ENCODE data around the gene INTS6.

INTS6 gene

DNA sequence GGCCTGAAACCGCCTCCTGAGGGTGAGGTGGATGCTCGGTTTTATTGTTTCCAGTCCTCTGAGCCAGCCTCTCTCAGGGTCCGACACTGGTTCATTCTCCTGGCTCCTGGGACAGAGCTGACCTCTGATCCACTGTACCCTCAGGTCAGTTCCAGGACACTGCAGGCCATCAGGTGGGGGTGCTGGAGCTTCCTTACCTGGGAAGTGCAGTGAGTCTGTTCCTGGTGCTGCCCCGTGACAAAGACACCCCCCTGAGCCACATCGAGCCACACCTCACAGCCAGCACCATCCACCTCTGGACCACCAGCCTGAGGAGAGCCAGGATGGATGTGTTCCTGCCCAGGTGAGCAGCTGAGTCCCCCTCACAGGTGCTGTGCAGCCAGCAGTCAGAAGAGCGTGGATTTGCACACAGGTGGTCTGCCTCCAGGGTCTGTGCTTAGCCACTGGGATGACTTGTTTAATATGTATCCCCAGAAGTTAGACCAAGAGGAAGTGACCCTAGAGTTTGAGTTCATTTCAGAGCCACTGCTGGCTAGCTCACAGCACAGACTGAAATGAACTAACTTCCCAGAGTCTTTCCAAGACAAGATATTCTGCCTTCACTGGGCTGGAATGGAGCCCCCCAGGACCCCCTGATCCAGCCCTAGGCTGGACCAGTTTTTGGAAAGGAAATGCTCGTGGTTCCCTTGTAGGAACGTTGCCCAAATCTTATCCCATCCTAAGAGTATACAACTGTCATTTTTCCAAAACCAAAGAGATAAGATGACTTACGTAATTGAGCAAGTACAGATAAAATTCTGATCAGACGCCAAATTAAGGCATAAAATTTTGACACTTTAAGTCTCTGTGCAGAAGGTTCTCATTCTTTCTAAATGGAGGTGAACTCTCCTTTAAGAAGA is 104.5 kb downstream of the INTS6 start:
- CTCF ChIA-PET, result no interaction called here
- no peaks in the 10 kb centered on the region for H3K27me3 ChIP-seq (replicated peaks in 2 of 5; ENCODE audit: control insufficient read depth in 4 of 5, insufficient read depth in 5 of 5, low read length in 4 of 5)
- POLR2A ChIA-PET, result no interaction called here

DNA sequence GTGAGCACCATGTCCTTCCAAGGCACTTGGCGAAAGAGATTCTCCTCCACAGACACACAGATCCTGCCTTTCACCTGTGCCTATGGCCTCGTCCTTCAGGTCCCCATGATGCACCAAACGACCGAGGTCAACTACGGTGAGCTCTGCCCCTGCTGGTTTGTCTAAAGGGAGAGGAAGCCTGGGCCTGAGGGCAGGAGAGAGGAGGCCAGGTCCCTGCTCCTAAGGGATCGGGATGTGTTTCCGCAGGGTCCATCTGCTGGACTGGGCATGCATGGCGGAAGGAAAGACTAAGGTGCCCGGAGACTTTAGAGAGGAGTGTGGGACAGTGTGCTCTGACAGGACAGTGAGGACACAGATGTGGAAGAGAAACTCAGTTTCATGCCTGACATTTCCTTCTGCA is 105.7 kb downstream of the INTS6 start:
- H3K9me3 ChIP-seq (ENCODE audit: control extremely low read depth in 1 of 5, control insufficient read depth in 4 of 5, insufficient read depth in 2 of 5, low read depth in 1 of 5, low read length in 4 of 5), result no peaks in the 10 kb centered on the region
- no peak overlapping the region for H3K27ac ChIP-seq (ENCODE audit: insufficient read depth in 1 of 2, low read depth in 1 of 2, low read length in 2 of 2, poor library complexity in 1 of 2, severe bottlenecking in 2 of 2)
- no peaks in the 10 kb centered on the region for H3K36me3 ChIP-seq (ENCODE audit: control insufficient read depth in 4 of 4, insufficient read depth in 4 of 4, low read length in 3 of 4)
- ChIA-PET CTCF (no interaction called here), POLR2A (no interaction called here)
- H3K27me3 ChIP-seq (replicated peaks in 2 of 5; ENCODE audit: control insufficient read depth in 4 of 5, insufficient read depth in 5 of 5, low read length in 4 of 5), result no peaks in the 10 kb centered on the region
- H3K4me3 ChIP-seq (ENCODE audit: control insufficient read depth in 1 of 7, extremely low read depth in 1 of 7, insufficient read depth in 4 of 7, low read depth in 2 of 7, low read length in 6 of 7), result no peak overlapping the region
- 99% methylated on average over 9 of the region's 9 CpGs for WGBS (ENCODE audit: insufficient coverage)
- peaks cover 0 to 19% (median 12%) of the 10 kb centered on the region in 4 experiments for H3K4me1 ChIP-seq (ENCODE audit: control extremely low read depth in 1 of 4, control insufficient read depth in 4 of 4, insufficient read depth in 4 of 4, low read length in 3 of 4)
- no peak for DNase-seq

More for the DNA sequence above, 104.5 kb downstream of the INTS6 start:
- Histone ChIP-seq H3K27ac (ENCODE audit: insufficient read depth in 1 of 2, low read depth in 1 of 2, low read length in 2 of 2, poor library complexity in 1 of 2, severe bottlenecking in 2 of 2) (no peak overlapping the region), H3K4me1 (ENCODE audit: control extremely low read depth in 1 of 4, control insufficient read depth in 4 of 4, insufficient read depth in 4 of 4, low read length in 3 of 4) (peaks cover 0 to 7% (median 2%) of the 10 kb centered on the region in 4 experiments), H3K4me3 (ENCODE audit: control insufficient read depth in 1 of 7, extremely low read depth in 1 of 7, insufficient read depth in 4 of 7, low read depth in 2 of 7, low read length in 6 of 7) (no peak overlapping the region), H3K9me3 (ENCODE audit: control extremely low read depth in 1 of 5, control insufficient read depth in 4 of 5, insufficient read depth in 2 of 5, low read depth in 1 of 5, low read length in 4 of 5) (no peaks in the 10 kb centered on the region), H3K36me3 (ENCODE audit: control insufficient read depth in 4 of 4, insufficient read depth in 4 of 4, low read length in 3 of 4) (no peaks in the 10 kb centered on the region)
- DNase-seq, result no peak
- 88% methylated on average over 9 of the region's 10 CpGs for WGBS (ENCODE audit: insufficient coverage)

GRCh38 chr13:51346397-51346796 is 106.4 kb downstream of the INTS6 start:
- CTCF ChIA-PET, result no interaction called here
- Histone ChIP-seq H3K4me1 (ENCODE audit: control extremely low read depth in 1 of 4, control insufficient read depth in 4 of 4, insufficient read depth in 4 of 4, low read length in 3 of 4) (peaks cover 0 to 20% (median 13%) of the 10 kb centered on the region in 4 experiments), H3K27ac (ENCODE audit: insufficient read depth in 1 of 2, low read depth in 1 of 2, low read length in 2 of 2, poor library complexity in 1 of 2, severe bottlenecking in 2 of 2) (no peak overlapping the region), H3K27me3 (replicated peaks in 2 of 5; ENCODE audit: control insufficient read depth in 4 of 5, insufficient read depth in 5 of 5, low read length in 4 of 5) (no peaks in the 10 kb centered on the region), H3K4me3 (ENCODE audit: control insufficient read depth in 1 of 7, extremely low read depth in 1 of 7, insufficient read depth in 4 of 7, low read depth in 2 of 7, low read length in 6 of 7) (no peak overlapping the region), H3K9me3 (ENCODE audit: control extremely low read depth in 1 of 5, control insufficient read depth in 4 of 5, insufficient read depth in 2 of 5, low read depth in 1 of 5, low read length in 4 of 5) (no peaks in the 10 kb centered on the region), H3K36me3 (ENCODE audit: control insufficient read depth in 4 of 4, insufficient read depth in 4 of 4, low read length in 3 of 4) (no peaks in the 10 kb centered on the region)
- WGBS (ENCODE audit: insufficient coverage), result 100% methylated on average over 1 of the region's 2 CpGs
- POLR2A ChIA-PET, result no interaction called here
- DNase-seq, result no peak

- no peak overlapping the region for H3K27ac ChIP-seq (ENCODE audit: insufficient read depth in 1 of 2, low read depth in 1 of 2, low read length in 2 of 2, poor library complexity in 1 of 2, severe bottlenecking in 2 of 2)
- H3K9me3 ChIP-seq (ENCODE audit: control extremely low read depth in 1 of 5, control insufficient read depth in 4 of 5, insufficient read depth in 2 of 5, low read depth in 1 of 5, low read length in 4 of 5), result no peaks in the 10 kb centered on the region
- H3K36me3 ChIP-seq (ENCODE audit: control insufficient read depth in 4 of 4, insufficient read depth in 4 of 4, low read length in 3 of 4), result no peaks in the 10 kb centered on the region
- H3K4me1 ChIP-seq (ENCODE audit: control extremely low read depth in 1 of 4, control insufficient read depth in 4 of 4, insufficient read depth in 4 of 4, low read length in 3 of 4), result peaks cover 0 to 20% (median 13%) of the 10 kb centered on the region in 4 experiments
- no peaks in the 10 kb centered on the region for H3K27me3 ChIP-seq (replicated peaks in 2 of 5; ENCODE audit: control insufficient read depth in 4 of 5, insufficient read depth in 5 of 5, low read length in 4 of 5)
- no peak overlapping the region for H3K4me3 ChIP-seq (ENCODE audit: control insufficient read depth in 1 of 7, extremely low read depth in 1 of 7, insufficient read depth in 4 of 7, low read depth in 2 of 7, low read length in 6 of 7)
- POLR2A ChIA-PET, result interaction anchor here (0.6 kb wide), 1 partner anchor 12 kb away, joined by 3 read pairs; no protein-coding TSS in a partner anchor
- CTCF ChIA-PET, result interaction anchor here (1.4 kb wide), 1 partner anchor 9 kb away, joined by 4 read pairs; no protein-coding TSS in a partner anchor
- WGBS (ENCODE audit: insufficient coverage), result 53% methylated on average over 2 of the region's 5 CpGs
- no peak for DNase-seq
Measured at GRCh38 chr13:51343475-51343874, 109.4 kb downstream of the INTS6 start.

GRCh38 chr13:51342706-51343105 is 110.1 kb downstream of the INTS6 start:
- WGBS (ENCODE audit: insufficient coverage), result 94% methylated on average over 2 of the region's 4 CpGs
- no peak for DNase-seq
- H3K36me3 ChIP-seq (ENCODE audit: control insufficient read depth in 4 of 4, insufficient read depth in 4 of 4, low read length in 3 of 4), result no peaks in the 10 kb centered on the region
- POLR2A ChIA-PET, result no interaction called here
- peaks cover 0 to 23% (median 13%) of the 10 kb centered on the region in 4 experiments for H3K4me1 ChIP-seq (ENCODE audit: control extremely low read depth in 1 of 4, control insufficient read depth in 4 of 4, insufficient read depth in 4 of 4, low read length in 3 of 4)
- H3K9me3 ChIP-seq (ENCODE audit: control extremely low read depth in 1 of 5, control insufficient read depth in 4 of 5, insufficient read depth in 2 of 5, low read depth in 1 of 5, low read length in 4 of 5), result no peaks in the 10 kb centered on the region
- CTCF ChIA-PET, result interaction anchor here (1.4 kb wide), 1 partner anchor 10 kb away, joined by 4 read pairs; no protein-coding TSS in a partner anchor
- no peak overlapping the region for H3K27ac ChIP-seq (ENCODE audit: insufficient read depth in 1 of 2, low read depth in 1 of 2, low read length in 2 of 2, poor library complexity in 1 of 2, severe bottlenecking in 2 of 2)
- H3K4me3 ChIP-seq (ENCODE audit: control insufficient read depth in 1 of 7, extremely low read depth in 1 of 7, insufficient read depth in 4 of 7, low read depth in 2 of 7, low read length in 6 of 7), result no peak overlapping the region
- no peaks in the 10 kb centered on the region for H3K27me3 ChIP-seq (replicated peaks in 2 of 5; ENCODE audit: control insufficient read depth in 4 of 5, insufficient read depth in 5 of 5, low read length in 4 of 5)

DNA sequence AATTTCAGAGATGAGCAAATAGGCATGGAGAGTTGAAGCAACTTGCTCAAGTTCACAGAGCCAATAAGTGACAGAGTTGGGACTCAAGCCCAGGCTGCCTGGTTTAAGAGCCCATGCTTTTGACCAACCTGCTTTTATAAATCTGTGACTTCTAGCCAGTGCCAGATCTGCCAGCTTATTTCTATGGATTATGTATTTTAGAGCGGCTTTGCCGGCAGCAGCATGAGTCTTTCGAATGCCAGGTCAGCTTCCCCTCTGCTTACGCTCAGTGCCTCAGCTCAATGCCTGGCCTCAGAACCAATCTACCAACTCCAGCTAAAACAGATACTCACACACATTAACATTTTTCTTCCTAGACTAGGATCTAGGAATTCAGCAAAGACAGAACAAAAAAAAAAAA is 111.0 kb downstream of the INTS6 start:
- no peak for DNase-seq
- POLR2A ChIA-PET, result interaction anchor here (0.6 kb wide), 1 partner anchor 722 kb away, joined by 3 read pairs; no protein-coding TSS in a partner anchor
- Histone ChIP-seq H3K4me3 (ENCODE audit: control insufficient read depth in 1 of 7, extremely low read depth in 1 of 7, insufficient read depth in 4 of 7, low read depth in 2 of 7, low read length in 6 of 7) (no peak overlapping the region), H3K27ac (ENCODE audit: insufficient read depth in 1 of 2, low read depth in 1 of 2, low read length in 2 of 2, poor library complexity in 1 of 2, severe bottlenecking in 2 of 2) (no peak overlapping the region), H3K9me3 (ENCODE audit: control extremely low read depth in 1 of 5, control insufficient read depth in 4 of 5, insufficient read depth in 2 of 5, low read depth in 1 of 5, low read length in 4 of 5) (no peaks in the 10 kb centered on the region), H3K4me1 (ENCODE audit: control extremely low read depth in 1 of 4, control insufficient read depth in 4 of 4, insufficient read depth in 4 of 4, low read length in 3 of 4) (peaks cover 0 to 23% (median 13%) of the 10 kb centered on the region in 4 experiments), H3K36me3 (ENCODE audit: control insufficient read depth in 4 of 4, insufficient read depth in 4 of 4, low read length in 3 of 4) (no peaks in the 10 kb centered on the region), H3K27me3 (replicated peaks in 2 of 5; ENCODE audit: control insufficient read depth in 4 of 5, insufficient read depth in 5 of 5, low read length in 4 of 5) (no peaks in the 10 kb centered on the region)
- CTCF ChIA-PET, result interaction anchor here (0.7 to 1.5 kb wide), 4 partner anchors 8 to 209 kb away, joined by 3 to 5 read pairs (median 3); no protein-coding TSS in a partner anchor
- WGBS (ENCODE audit: insufficient coverage), result 92% methylated on average over 2 of the region's 4 CpGs

DNA sequence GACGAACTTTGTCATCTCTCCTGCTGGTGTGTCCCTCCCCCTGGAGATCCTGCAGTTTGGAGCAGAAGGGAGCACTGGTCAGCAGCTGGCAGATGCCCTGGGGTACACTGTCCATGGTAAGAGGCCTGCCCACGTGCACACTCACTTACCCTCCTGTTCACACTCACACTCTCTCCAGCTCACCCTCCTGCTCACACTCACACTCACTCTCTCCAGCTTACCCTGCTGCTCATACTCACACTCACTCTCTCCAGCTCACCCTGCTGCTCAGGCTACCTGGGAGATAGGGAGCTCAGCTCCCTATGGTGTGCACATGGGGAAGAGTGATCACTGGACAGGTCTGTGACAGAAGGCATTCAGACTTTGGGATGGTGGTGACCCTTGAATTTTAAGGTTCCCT is 111.6 kb downstream of the INTS6 start:
- ChIA-PET CTCF (interaction anchor here (0.7 to 1.5 kb wide), 4 partner anchors 9 to 208 kb away, joined by 3 to 5 read pairs (median 3); no protein-coding TSS in a partner anchor), POLR2A (interaction anchor here (0.6 kb wide), 1 partner anchor 721 kb away, joined by 3 read pairs; no protein-coding TSS in a partner anchor)
- Histone ChIP-seq H3K4me1 (ENCODE audit: control extremely low read depth in 1 of 4, control insufficient read depth in 4 of 4, insufficient read depth in 4 of 4, low read length in 3 of 4) (peaks cover 0 to 23% (median 13%) of the 10 kb centered on the region in 4 experiments), H3K4me3 (ENCODE audit: control insufficient read depth in 1 of 7, extremely low read depth in 1 of 7, insufficient read depth in 4 of 7, low read depth in 2 of 7, low read length in 6 of 7) (no peak overlapping the region), H3K27ac (ENCODE audit: insufficient read depth in 1 of 2, low read depth in 1 of 2, low read length in 2 of 2, poor library complexity in 1 of 2, severe bottlenecking in 2 of 2) (no peak overlapping the region), H3K36me3 (ENCODE audit: control insufficient read depth in 4 of 4, insufficient read depth in 4 of 4, low read length in 3 of 4) (no peaks in the 10 kb centered on the region), H3K9me3 (ENCODE audit: control extremely low read depth in 1 of 5, control insufficient read depth in 4 of 5, insufficient read depth in 2 of 5, low read depth in 1 of 5, low read length in 4 of 5) (no peaks in the 10 kb centered on the region), H3K27me3 (replicated peaks in 2 of 5; ENCODE audit: control insufficient read depth in 4 of 5, insufficient read depth in 5 of 5, low read length in 4 of 5) (no peaks in the 10 kb centered on the region)
- DNase-seq, result no peak
- 100% methylated on average over 2 of the region's 2 CpGs for WGBS (ENCODE audit: insufficient coverage)

All from common myeloid progenitor, CD34-positive (primary cell).